SIG-M5 treated with dmso at 0.1 percent for 504 hours (cell line): ENCODE results near the gene SMAD7.

Source experiments
- DNase-seq: peaks from one replicate; lab custom pipeline; 2025; ENCODE audit not compliant: unreplicated experiment; lab: John Stamatoyannopoulos, UW

SMAD7 gene

DNA sequence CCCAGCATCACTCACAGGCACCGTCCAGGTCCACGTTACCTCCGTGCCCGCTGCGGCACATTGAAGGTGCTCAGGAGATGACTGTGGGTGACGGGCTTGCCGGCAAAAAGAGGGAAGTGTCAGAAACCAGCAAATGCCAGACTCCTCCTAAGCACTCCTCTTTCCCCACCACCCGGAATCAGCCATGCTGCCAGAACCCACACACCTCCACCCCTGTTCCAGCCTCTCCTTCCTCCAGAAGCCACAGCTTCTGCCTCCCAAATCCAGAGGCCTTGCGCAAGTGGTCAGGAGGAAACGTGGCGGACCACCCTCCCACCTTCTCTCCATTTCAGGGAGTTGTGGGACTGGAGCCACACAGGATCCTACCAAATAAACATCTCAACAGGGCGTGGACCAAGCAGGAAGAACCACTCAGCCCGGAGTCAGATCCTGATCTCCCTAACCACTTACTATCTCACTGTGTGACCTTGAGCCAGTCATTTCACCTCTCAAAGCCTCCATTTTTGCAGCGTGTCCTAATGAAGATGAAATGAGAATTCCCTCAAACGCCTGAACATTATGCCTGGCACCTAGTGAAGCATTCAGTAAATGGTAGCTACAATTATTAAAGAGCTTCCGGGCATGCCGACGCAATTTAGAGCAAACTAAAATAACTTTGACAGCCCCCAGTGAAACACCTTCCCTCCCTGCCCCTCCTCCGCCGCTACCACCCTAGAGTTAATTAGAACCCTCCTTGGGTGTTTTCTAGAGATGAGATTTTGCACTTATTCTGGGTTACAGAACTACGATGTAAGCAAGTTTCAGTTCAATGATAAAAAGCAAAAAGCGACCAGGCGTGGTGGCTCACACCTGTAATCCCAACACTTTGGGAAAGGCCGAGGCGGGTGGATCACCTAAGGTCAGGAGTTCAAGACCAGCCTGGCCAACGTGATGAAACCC lies 32.9 kb downstream of the SMAD7 start:
- DNase-seq, result no peak

DNA sequence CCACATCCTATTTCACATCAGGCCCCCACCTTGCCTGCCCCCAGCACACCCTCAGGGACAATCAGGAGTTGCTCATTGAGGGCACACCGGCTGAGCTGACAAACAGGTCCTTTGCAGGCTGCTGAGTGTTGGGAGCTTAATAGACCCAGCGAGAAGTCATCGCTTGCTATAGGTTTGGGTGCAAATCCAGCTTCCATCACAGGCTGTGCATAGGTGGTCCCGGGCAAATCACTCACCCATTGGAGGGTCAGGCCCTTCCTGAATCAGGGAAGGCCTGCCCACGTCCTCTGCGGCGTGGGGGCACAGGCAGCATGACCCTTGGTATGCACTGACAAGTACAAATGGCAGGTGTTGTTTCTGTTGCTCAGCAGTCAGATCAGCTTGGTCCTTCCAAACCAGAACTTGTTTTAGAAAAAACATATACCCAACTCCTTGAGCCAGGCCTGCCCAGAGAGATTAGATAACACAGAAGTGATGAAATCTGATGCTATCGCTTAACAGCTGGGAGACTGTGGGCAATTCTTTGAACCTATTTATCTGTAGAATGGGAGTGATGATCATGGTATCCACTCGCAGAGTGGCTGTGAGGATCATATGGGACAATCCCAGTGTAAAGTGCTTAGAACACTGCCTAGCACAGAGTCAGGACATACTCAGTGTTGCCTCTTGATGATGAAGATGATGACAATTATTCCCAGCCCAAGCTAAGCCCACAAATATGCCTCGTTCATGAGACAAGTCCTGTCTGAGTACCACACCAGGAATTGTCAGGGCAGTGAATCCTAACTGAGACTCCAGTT lies 34.9 kb downstream of the SMAD7 start:
- peak; percentile 26 for DNase-seq

DNA sequence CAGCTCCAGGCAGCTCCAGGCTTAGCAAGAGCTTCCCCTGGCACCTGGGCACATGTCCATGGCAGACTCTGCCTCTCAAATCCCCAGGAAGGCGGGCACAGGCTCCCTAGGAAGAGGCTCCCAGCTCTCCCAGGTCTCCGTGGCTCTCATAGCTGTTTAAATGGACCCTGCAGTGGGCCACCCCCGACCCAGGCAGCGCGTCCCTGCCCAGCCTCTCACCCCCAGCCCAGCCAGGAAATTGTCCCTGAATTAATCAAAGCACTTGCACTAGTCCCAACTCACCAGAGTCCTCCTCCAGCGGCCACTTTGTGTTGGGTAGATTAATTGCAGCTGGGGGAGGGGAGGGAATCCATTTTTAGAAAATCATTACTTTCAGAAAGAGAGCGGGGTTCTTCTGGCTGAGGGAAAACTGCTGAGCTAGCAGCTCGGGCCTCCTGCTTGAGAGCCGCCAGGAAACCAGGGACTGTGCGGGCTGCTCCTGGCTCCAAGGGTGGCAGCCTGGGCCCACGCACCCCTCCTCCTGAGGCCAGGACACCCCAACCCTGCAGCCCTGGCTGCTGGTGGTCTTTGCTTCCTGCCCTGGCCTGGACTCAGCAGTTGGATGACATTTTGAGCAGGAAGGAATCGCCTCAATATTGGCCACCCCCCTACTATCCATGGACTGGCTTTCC lies 36.0 kb downstream of the SMAD7 start:
- no peak for DNase-seq

DNA sequence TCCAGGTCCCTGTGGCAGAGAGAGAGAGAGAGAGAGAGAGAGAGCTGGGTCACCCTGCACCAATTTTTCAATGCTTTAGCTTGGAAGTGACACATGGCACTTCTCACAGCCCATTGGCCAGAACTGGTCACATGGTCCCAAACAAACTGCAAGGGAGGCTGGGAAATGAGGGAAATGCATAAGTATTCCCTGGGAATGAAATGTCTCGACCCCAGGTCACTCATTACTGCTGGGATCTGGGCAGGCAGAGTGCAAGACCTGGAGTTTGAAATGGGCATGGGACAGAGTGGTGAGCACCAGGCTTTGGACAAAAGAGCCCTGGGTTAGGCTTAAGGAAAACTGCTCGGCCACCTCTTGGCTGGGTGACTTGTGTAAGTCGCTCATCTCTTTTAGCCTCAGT lies 37.0 kb downstream of the SMAD7 start:
- no peak for DNase-seq

DNA sequence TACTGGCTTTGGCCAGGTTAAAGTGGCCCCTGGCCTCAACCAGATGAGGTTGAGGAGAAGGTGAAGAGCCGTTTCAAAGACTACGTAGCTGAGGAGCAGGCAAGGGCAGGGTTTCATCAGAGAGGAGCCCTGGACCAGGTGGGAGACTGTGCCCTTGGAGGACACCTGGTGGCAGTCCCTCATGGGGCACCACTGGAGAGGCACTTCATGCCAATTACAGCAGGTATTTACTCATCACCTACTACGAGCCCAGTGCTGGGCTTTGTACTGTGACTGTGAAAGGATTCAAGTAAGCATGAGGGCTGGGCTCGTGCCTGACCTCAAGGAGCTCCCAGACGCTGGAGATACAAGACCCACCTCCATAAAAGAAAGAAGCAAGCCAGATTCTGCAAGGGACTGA lies 37.6 kb downstream of the SMAD7 start:
- no peak for DNase-seq

DNA sequence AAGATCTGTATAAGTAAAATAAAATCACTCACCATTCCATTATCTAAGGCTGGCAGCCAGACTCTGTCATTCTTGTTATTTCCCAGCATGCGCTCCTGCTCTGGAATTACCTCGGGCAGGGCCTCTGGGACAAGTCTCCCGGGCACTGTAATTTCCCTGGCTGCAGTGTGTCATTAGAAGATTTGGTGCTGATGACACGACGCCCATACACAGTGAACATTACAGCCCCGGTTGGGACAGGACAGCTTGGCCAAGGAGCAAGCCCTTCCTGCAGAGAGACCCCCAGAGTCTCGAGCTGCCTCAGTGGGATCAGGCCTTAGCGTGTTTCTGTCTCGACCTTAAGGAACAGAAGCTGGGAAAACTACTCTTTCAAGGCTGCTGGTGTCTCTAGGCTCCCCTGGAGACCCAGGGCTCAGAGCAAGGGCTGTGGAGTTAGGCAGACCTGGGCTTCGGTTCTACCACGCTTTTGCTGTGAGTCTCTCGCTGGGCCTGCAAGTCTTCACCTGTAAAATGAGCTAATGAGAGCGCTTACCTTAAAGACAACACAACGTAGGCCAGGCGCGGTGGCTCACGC lies 39.7 kb downstream of the SMAD7 start:
- DNase-seq, result no peak

DNA sequence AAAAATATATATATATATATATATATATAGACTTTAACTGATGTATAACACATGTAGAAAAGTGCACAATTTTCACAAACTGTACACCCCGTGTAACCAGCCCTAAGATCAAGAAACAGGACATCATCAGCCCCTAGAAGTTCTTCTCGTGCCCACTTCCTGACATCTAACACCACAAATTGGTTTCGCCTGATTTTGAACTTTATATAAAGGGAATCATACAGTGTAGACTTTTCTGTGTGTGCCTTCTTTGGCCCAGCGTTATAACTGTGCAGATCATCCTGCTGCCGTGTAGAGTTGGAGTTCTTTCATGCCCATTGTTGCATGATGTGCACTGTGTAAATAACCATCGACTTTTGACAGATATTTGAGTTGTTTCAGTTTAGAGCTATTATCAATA lies 41.0 kb downstream of the SMAD7 start:
- DNase-seq, result no peak

DNA sequence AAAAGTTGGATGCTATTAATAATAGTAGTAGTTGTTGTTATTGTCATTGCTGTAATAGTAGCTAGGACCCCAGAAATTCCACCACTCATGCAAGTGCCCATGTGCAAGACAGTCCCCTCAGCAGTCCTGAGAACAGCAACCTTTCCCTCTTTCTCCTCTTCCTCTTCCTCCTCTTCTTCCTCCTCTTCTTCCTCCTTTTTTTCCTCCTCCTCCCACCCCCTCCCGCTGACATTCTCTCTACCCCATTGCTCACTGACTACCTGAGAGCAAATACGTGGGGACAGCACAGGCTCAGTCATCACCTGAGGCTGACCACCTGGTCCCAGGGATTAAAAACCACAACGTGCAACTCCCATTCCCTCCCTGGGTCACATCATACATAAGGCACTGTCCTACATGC lies 41.8 kb downstream of the SMAD7 start:
- no peak for DNase-seq

DNA sequence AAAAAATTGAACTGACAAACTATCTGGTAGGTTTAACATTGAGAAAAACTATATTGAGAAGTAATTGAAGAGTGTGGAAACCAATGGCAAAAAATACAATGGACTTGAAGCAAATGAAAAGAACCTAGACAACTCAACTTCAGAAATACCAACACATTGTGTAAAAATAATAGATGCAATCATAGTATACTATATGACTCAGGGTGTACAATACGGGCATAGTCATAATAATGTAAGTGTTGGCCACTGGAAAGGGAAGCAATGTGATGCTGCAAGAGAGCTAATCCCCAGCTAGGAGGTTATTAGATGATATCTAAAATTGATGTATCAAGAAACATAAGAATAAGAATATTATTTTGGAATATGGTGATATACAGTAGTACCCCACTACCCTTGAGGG lies 45.3 kb downstream of the SMAD7 start:
- no peak for DNase-seq

DNA sequence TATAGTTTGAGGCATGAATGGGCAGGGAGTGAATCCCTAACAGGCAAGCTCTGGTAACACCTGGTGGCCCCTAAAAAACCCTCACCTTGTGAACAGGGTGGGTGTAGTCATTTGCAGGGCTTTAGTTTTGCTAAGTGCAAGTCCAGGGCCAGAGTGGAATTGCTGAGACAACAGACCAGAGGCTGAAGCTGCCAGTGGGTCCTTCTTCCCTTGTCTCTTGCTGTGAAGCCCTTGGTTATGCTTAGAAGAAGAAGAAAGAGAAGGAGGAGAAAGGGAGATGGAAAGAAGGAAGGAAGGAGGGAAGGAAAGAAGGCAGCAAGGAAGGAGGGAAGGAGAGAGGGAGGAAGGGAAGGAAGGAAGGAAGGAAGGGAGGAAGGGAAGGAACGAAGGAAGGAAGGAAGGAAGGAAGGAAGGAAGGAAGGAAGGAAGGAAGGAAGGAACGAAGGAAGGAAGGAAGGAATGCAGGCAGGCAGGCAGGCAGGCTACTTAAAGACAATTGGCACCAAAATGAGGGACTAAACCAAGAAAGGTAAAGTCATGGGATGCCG lies 45.8 kb downstream of the SMAD7 start:
- no peak for DNase-seq

DNA sequence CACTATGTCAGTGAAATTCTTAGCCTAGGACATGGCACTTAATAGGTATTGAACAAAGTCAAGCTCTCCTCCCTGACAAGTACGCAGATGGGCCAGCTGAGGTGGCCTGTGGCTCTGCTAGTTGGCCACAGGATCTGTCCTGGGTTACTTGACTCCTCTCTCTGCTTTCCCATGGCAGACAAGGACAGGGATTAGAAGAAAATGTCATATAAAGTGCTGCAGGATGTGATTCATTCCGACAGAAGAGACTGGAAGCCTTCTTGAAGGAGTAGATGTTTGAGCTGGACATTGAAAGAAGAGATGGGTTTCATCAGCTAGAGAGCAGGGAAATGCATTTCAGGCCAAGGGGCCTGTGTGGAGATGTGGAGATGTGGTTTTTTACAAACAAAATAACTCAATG lies 46.7 kb downstream of the SMAD7 start:
- no peak for DNase-seq

DNA sequence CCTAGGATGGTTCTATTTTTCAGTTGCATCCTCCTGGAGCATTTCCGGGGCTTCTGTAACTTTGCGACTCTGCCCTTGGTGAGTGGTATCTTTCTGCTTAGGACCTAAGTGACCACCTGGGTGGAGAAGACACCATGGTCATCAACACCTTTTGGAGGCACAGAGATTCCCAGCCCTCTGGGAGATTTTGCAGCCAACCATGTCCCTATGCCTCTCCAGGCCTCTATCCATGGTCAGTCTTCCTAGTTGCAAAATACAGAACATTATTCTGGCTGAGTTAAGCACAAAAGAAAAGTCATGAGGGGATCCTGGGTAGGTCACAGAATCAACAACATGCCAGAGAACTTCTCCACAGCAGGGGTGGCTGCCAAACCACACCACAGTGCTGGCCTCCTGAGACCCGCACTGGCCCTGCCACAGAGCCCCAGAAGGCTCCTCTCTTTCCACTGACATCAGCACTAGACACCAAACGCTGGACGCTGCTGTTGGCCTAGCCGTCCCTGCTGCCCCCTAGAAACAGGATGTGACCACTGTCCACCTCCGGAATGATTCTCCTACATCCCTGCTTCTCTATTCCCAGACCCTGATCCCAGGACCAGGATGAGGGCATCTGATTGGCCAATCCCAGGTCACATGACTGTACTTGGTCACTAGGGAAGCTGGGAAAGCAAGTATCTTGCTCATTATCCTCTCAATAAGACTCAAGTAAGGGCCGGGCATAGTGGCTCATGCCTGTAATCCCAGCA lies 47.7 kb downstream of the SMAD7 start:
- DNase-seq, result no peak

DNA sequence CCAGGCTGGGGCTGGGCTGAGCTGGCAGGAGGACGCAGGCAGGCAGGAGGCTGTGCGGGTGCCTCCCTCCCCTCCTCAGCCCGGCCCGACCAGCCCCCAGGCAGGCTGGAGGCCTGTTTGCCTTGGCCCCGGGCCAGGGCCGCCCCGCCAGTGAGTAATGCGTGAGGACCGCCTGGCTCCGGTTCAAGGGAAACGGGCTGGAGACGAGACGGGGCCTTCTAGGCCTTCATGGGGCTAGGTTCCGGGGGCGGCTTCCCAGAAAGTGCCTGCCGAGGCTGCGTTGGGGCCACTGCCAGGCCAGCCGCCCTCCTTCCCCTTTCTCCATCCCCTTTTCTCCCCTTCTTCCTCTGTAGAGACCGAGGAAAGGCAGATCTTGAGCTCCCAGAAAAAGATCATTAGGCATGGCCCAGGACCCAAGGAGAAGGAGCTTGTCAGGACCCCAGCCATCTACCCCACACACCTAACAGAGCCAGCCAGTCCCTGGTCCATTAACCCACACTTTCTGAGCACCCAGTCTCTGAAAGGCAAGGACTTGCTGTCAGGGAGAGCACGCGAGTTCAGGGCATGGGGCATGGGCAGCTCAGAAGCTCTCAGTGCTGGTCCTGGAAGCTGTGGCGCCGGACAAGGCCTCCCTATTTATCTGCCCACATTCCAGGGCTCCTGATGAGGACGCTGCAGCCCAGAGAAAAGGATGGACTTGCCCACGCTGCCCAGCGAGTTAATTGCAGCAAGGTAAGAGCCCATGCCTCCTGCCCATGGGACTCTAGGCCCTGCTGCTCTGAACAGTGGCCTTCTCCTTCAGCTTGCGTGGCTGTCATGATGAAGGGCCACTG lies 48.5 kb downstream of the SMAD7 start:
- DNase-seq, result no peak

DNA sequence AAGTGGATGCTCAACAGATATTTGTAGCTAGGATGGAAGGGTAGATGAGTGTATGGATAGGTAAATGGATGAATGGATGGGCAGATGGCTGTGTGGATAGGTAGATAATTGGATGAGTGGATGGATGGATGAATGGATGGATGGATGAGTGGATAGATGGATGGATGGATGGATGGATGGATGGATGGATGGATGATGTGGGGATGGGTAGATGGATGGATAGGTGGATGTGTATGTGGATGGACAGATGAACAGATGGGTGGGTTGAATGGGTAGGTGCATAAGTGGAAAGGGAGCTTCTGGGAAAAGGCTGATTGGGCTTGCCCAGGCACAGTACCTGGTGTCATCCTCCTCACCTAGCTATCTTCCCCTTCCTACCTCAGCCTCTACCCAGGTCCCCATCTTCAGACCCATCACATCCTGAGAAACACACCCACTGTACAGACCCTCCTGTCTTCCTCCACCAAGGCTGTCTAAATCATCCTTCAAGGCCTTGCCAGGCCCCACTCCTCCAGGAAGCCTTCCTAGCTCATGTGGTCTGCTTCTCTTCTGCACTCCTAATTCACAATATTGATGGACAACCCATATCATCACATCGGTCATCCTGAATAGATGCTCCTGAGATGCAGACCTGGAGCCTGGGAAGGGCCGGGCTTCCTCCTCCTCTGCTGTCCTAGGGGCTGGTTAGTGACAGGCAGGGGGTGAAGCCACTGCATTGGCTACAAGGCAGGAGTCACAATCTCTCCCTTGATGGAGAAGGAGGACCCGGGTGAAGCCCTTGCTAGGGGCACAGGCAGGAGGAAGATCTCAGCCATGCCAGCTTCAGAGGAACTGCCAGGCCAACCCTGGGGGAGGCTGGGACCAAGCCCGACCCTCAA lies 49.4 kb downstream of the SMAD7 start:
- no peak for DNase-seq

DNA sequence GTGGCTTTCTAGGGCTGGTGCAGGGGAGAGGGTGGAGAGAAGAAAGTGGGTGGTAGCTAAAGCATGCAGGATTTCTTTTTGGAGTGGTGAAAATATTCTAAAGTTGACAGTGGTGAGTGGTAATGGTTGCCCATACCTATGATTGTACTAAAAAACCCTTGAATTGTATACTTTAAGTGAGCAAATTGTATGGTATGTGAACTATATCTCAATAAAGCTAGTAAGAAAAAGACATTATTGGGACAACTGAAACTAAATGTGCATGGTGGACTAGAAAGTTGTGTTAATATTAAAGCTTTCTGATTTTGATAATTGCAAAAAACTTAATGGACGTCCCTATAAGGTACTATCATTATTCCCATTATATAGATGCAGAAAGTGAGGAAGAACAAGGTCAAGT lies 50.3 kb downstream of the SMAD7 start:
- DNase-seq, result no peak

DNA sequence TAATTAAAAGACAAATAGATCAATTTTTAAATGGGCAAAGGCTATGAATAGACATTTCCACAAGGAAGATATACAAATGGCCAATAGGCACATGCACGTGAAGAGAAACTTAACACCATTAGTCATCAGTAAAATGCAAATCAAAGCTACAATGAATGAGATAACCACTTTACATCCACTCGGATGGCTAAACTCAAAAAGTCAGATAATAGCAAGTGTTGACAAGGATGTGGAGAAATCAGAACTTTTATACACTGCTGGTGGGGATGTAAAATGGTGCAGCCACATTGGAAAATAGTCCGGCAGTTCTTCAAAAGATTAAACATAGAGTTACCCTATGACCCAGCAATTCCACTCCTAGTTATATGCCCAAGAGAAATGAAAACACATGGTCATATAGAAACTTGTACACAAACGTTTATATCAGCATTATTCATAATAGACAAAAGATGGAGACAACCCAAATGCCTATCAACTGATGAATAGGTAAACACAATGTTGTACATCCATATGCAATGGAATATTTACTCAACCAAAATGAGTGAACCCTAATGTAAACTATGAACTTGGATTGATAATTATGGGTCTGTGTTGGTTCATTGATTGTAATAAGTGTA lies 51.1 kb downstream of the SMAD7 start:
- DNase-seq, result no peak

DNA sequence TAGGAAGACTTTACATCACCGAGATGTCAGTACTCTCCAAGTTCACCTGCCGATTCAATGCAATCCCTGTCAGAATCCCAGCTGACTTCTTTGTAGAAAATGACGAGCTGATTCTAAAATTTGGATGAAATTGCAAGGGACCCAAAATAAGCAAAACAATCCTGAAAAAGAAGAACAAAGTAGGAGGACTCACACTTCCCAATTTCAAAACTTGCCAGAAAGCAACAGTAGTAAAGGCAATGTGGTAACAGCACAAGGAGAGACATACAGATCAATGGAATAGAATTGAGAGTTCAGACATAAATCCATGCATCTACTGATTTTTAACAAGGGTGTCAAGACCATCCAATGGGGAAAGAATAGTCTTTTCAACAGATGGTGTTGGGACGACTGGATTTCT lies 52.2 kb downstream of the SMAD7 start:
- peak; percentile 8 for DNase-seq

DNA sequence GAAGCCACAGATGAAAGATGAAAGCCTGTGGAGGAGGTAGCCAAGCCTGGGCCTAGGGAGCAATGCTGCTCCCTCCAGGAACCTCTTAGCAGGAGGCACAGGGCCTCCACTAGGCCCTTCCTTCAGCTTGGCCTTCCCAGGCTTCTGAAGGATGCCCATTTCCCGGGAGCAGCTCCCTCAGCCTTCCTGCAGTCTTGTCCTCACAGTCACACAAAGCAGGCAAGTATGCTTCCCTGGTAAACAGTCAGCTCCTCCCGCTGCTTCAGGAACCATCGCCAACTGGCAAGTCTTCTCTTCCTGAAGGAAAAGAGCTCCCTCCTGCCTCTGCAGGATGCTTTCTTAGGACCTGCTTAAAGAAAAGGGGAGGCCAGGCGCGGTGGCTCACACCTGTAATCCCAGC lies 53.2 kb downstream of the SMAD7 start:
- no peak for DNase-seq
